GM12878 (cell line): ENCODE data around the gene SPINK5.

ENCODE experiments used
- BHLHE40 ChIP-seq, 2 experiments: fragments of 450-650 bp in 1 of 2; IDR thresholded peaks; 2 replicates each; pipeline ENCODE4 v1.6.1; 2011 to 2017; ENCODE audit warnings: low read depth in 2 of 2, borderline replicate concordance in 1 of 2, improper control_type of control experiment in 1 of 2, low read length in 1 of 2, mild to moderate bottlenecking in 1 of 2
- PAX5 ChIP-seq: IDR thresholded peaks from 2 replicates; pipeline ENCODE4 v1.6.1; 2011; ENCODE audit warnings: low read depth, low read length, borderline replicate concordance
- POLR2A ChIP-seq: IDR thresholded peaks from 2 replicates; pipeline ENCODE4 v1.6.1; 2011; ENCODE audit warnings: low read depth, mild to moderate bottlenecking, low read length
- POLR2AphosphoS5 ChIP-seq: IDR thresholded peaks from 2 replicates; pipeline ENCODE4 v1.6.1; 2011; ENCODE audit warnings: mild to moderate bottlenecking, low read length, inconsistent platforms
- RAD21 ChIP-seq: IDR thresholded peaks from 2 replicates; pipeline ENCODE4 v1.6.1; 2011; ENCODE audit warnings: mild to moderate bottlenecking, low read depth, low read length, moderate library complexity; ENCODE audit not compliant: insufficient read depth
- RFX5 ChIP-seq: IDR thresholded peaks from 2 replicates; pipeline ENCODE4 v1.6.1; 2011; ENCODE audit warnings: low read depth, low read length, improper control_type of control experiment
- SMC3 ChIP-seq: IDR thresholded peaks from 2 replicates; pipeline ENCODE4 v1.6.1; 2011; ENCODE audit warnings: low read length, improper control_type of control experiment, borderline replicate concordance
- TF ChIP-seq, protein P1 (sequence below), 3 experiments: IDR thresholded peaks in 2 of 3; conservative IDR thresholded peaks in 1 of 3; 2 replicates each; pipeline ENCODE4 v1.5.1; 2011; ENCODE audit warnings: low read depth in 3 of 3, low read length in 3 of 3, mild to moderate bottlenecking in 3 of 3, control low read depth in 2 of 3, moderate library complexity in 2 of 3, inconsistent platforms in 1 of 3, mixed read lengths in 1 of 3; ENCODE audit not compliant: control insufficient read depth in 2 of 3, insufficient read depth in 1 of 3; ENCODE audit errors: extremely low read depth in 1 of 3
- TF ChIP-seq, protein P2 (sequence below): IDR thresholded peaks from 2 replicates; pipeline ENCODE4 v1.6.1; 2012; ENCODE audit warnings: low read depth, low read length, improper control_type of control experiment
- TF ChIP-seq, protein P3 (sequence below): IDR thresholded peaks from 2 replicates; pipeline ENCODE4 v1.6.1; 2012; ENCODE audit warnings: improper control_type of control experiment, low read depth, low read length; ENCODE audit not compliant: insufficient replicate concordance
- TF ChIP-seq, protein P4 (sequence below): fragments of 450-650 bp; IDR thresholded peaks from 2 replicates; pipeline ENCODE4 v1.6.1; 2014; ENCODE audit warnings: mild to moderate bottlenecking

DNA sequence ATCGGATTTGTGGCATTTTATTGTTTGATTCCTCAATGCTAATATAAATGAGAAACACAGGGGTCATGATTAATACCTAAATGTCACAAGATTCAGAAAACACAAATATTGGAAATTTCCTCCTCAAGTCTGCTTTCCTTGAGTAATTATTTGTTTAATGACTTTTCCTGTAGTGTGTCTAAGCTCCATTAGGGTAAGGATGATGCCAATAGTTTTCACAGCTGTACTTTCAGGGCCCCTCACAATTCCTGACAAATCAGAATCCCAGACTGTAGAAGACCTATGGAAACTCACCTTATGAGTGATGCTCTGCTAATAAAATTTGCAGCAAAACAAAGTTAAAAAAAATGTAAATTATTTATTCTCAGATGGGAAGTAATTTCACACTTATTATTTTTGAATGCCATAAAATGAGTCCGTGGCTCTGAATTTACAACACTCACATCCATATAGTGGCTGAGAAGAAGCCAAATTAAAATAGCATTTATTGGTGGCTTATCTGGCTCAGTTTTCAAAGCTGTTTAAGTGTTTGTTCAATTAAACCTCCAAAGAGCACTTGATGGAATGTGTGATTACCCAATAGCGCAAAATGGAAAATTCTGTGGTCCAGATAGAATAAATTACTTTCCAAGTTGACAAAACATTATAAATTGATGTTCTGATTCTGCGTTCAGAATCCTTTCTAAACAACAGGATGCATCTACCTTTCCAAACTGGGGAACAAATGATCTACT, 102.9 kb downstream of the SPINK5 start:
- TF ChIP-seq, protein P1, sequence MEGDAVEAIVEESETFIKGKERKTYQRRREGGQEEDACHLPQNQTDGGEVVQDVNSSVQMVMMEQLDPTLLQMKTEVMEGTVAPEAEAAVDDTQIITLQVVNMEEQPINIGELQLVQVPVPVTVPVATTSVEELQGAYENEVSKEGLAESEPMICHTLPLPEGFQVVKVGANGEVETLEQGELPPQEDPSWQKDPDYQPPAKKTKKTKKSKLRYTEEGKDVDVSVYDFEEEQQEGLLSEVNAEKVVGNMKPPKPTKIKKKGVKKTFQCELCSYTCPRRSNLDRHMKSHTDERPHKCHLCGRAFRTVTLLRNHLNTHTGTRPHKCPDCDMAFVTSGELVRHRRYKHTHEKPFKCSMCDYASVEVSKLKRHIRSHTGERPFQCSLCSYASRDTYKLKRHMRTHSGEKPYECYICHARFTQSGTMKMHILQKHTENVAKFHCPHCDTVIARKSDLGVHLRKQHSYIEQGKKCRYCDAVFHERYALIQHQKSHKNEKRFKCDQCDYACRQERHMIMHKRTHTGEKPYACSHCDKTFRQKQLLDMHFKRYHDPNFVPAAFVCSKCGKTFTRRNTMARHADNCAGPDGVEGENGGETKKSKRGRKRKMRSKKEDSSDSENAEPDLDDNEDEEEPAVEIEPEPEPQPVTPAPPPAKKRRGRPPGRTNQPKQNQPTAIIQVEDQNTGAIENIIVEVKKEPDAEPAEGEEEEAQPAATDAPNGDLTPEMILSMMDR (IDR thresholded peaks at IDR 0.05 in 2 of 3, conservative IDR thresholded peaks at IDR 0.05 in 1 of 3; ENCODE audit: control insufficient read depth in 2 of 3, extremely low read depth in 1 of 3, insufficient read depth in 1 of 3, low read depth in 3 of 3, low read length in 3 of 3), result no peak
- TF ChIP-seq PAX5 (no peak), POLR2A (no peak), RAD21 (no peak), BHLHE40 (IDR thresholded peaks at IDR 0.05; ENCODE audit: borderline replicate concordance in 1 of 2, low read depth in 2 of 2, low read length in 1 of 2) (no peak), SMC3 (no peak), RFX5 (no peak), POLR2AphosphoS5 (no peak)
- TF ChIP-seq, protein P2, sequence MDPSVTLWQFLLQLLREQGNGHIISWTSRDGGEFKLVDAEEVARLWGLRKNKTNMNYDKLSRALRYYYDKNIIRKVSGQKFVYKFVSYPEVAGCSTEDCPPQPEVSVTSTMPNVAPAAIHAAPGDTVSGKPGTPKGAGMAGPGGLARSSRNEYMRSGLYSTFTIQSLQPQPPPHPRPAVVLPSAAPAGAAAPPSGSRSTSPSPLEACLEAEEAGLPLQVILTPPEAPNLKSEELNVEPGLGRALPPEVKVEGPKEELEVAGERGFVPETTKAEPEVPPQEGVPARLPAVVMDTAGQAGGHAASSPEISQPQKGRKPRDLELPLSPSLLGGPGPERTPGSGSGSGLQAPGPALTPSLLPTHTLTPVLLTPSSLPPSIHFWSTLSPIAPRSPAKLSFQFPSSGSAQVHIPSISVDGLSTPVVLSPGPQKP, result no peak
- TF ChIP-seq, protein P3, sequence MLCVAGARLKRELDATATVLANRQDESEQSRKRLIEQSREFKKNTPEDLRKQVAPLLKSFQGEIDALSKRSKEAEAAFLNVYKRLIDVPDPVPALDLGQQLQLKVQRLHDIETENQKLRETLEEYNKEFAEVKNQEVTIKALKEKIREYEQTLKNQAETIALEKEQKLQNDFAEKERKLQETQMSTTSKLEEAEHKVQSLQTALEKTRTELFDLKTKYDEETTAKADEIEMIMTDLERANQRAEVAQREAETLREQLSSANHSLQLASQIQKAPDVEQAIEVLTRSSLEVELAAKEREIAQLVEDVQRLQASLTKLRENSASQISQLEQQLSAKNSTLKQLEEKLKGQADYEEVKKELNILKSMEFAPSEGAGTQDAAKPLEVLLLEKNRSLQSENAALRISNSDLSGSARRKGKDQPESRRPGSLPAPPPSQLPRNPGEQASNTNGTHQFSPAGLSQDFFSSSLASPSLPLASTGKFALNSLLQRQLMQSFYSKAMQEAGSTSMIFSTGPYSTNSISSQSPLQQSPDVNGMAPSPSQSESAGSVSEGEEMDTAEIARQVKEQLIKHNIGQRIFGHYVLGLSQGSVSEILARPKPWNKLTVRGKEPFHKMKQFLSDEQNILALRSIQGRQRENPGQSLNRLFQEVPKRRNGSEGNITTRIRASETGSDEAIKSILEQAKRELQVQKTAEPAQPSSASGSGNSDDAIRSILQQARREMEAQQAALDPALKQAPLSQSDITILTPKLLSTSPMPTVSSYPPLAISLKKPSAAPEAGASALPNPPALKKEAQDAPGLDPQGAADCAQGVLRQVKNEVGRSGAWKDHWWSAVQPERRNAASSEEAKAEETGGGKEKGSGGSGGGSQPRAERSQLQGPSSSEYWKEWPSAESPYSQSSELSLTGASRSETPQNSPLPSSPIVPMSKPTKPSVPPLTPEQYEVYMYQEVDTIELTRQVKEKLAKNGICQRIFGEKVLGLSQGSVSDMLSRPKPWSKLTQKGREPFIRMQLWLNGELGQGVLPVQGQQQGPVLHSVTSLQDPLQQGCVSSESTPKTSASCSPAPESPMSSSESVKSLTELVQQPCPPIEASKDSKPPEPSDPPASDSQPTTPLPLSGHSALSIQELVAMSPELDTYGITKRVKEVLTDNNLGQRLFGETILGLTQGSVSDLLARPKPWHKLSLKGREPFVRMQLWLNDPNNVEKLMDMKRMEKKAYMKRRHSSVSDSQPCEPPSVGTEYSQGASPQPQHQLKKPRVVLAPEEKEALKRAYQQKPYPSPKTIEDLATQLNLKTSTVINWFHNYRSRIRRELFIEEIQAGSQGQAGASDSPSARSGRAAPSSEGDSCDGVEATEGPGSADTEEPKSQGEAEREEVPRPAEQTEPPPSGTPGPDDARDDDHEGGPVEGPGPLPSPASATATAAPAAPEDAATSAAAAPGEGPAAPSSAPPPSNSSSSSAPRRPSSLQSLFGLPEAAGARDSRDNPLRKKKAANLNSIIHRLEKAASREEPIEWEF, result no peak
- TF ChIP-seq, protein P4, sequence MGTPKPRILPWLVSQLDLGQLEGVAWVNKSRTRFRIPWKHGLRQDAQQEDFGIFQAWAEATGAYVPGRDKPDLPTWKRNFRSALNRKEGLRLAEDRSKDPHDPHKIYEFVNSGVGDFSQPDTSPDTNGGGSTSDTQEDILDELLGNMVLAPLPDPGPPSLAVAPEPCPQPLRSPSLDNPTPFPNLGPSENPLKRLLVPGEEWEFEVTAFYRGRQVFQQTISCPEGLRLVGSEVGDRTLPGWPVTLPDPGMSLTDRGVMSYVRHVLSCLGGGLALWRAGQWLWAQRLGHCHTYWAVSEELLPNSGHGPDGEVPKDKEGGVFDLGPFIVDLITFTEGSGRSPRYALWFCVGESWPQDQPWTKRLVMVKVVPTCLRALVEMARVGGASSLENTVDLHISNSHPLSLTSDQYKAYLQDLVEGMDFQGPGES, result no peak
